Measurements from ENCODE around the gene STAT6.

Gene STAT6

DNA sequence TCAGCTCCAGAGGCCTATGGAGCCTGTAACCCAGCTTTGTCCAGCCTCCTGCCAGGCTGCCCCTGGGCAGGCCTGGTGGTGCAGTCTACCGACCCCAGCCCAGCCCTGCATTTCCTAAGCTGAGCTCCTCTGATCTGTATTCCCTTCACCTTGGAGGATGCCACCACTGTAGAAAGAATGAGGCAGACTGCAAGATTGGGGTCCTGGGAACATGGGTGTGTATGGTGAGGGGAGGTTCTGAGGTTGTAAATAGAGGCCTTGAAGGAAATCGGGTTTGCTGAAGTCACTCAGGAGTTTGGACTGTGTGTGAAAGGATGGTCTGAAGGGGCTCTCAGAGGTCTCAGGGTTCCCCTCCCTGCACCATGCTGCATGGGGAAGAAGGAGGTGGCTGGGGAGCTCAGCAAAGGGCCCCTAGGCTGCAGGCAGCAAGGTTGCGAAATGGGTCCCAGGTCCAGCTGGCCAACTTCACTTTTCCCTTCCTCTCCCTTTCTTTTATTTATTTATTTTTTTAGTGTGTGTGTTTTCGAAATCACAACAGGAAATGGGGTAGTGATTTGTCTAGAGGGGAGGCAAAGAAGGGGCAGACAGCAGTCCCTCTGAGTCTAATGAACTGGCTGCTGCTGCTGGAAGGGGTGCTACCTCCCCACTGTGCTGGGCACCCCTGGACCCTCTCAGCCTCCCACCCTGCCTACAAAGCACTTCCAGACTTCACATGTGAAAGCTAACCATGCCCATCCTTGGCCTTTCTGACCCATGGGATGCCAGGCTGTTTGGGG, 37.5 kb upstream of the STAT6 start:
- no peak for DNase-seq (ENCODE audit: extremely low read depth, insufficient read length)
- no peaks in the 10 kb centered on the region for H3K36me3 ChIP-seq (ENCODE audit: control insufficient read depth, insufficient read depth, low read length)
- H3K27me3 ChIP-seq (replicated peaks; ENCODE audit: control insufficient read depth, insufficient read depth, low read length) = no peaks in the 10 kb centered on the region
- TF ChIP-seq, protein P1, sequence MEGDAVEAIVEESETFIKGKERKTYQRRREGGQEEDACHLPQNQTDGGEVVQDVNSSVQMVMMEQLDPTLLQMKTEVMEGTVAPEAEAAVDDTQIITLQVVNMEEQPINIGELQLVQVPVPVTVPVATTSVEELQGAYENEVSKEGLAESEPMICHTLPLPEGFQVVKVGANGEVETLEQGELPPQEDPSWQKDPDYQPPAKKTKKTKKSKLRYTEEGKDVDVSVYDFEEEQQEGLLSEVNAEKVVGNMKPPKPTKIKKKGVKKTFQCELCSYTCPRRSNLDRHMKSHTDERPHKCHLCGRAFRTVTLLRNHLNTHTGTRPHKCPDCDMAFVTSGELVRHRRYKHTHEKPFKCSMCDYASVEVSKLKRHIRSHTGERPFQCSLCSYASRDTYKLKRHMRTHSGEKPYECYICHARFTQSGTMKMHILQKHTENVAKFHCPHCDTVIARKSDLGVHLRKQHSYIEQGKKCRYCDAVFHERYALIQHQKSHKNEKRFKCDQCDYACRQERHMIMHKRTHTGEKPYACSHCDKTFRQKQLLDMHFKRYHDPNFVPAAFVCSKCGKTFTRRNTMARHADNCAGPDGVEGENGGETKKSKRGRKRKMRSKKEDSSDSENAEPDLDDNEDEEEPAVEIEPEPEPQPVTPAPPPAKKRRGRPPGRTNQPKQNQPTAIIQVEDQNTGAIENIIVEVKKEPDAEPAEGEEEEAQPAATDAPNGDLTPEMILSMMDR (IDR thresholded peaks at IDR 0.05; ENCODE audit: insufficient read depth, low read length, poor library complexity, severe bottlenecking) = no peak
- H3K4me3 ChIP-seq (replicated peaks; ENCODE audit: low read depth, low read length) = no peak overlapping the region

DNA sequence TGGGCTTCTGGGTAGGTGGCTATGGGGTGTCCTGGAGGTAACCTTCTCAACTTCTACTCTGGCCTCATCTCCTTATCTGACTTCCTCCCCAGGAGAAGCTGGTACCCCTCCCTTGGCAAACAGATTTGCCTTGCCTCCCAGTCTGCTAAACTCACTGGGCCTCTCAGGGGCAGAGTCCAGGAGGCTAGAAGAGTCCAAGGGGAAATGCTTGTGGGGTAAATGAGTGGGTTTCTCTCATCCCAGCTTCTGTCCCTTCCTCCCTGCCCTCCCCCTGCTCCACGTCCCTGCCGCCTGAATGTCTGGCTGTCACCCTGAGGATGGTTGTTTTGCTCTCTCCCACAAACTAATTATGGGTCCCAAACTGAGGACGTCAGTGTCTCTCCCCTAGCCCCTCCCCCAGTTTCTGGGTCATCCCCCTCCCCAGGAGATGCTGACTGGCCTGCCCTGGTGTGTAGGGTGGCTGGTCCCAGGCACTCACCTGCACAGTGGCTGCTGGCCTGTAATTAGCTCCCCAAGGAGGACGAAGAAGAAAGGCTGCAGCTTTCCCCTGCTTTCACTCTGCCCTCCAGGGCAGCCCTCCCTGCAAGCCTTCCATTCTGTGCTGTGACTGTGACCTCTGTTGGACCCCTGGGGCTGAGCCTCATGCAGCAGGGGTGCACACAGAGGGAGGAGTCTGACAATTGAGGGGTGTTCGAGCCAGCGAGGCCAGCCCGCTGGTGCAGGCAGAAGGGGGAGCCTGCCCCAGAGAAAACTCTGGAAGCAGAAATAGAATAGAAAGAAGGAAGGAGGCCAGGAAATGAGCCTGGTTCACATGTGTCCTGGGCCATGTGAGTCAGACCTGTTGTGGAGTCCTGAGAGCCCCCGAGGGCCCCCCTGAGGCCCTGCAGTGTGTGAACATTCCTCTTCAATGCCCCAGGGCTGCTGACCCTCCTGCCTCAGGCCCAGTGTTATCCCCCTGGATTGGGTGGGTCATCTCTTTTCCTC, 36.1 kb upstream of the STAT6 start, which contains the start of gene LRP1-AS:
LRP1-AS (minus strand) TSS at position 659 of the 984 bp plus-strand sequence.
- Histone ChIP-seq H3K36me3 (ENCODE audit: control insufficient read depth, insufficient read depth, low read length) (no peaks in the 10 kb centered on the region), H3K27me3 (replicated peaks; ENCODE audit: control insufficient read depth, insufficient read depth, low read length) (no peaks in the 10 kb centered on the region), H3K4me3 (replicated peaks; ENCODE audit: low read depth, low read length) (no peak within 1 kb of the TSS)
- TF ChIP-seq, protein P1 (IDR thresholded peaks at IDR 0.05; ENCODE audit: insufficient read depth, low read length, poor library complexity, severe bottlenecking) = no peak
- DNase-seq (ENCODE audit: extremely low read depth, insufficient read length) = no peak

DNA sequence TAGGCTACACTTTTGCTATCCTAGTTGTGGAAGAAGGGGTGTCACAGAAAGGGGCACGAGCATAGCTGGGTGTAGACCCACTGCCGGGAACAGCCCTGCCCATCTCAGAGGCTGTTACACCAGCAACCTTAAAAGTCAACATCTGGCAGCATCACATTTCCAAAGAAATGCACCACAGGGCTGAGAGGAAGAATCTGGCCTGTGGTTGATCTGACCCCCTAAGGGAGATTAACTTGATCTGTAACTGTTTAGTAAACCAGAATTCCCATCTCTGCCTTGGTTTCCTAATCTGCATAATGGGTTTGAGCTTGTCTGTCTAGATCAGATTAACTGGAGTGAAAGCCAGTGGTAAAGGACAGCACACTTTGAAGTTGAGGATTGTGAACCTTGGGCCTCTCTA, 34.9 kb upstream of the STAT6 start:
- H3K36me3 ChIP-seq (ENCODE audit: control insufficient read depth, insufficient read depth, low read length) = no peaks in the 10 kb centered on the region
- H3K4me3 ChIP-seq (replicated peaks; ENCODE audit: low read depth, low read length) = no peak overlapping the region
- no peaks in the 10 kb centered on the region for H3K27me3 ChIP-seq (replicated peaks; ENCODE audit: control insufficient read depth, insufficient read depth, low read length)
- no peak for DNase-seq (ENCODE audit: extremely low read depth, insufficient read length)
- TF ChIP-seq, protein P1 (IDR thresholded peaks at IDR 0.05; ENCODE audit: insufficient read depth, low read length, poor library complexity, severe bottlenecking) = no peak

DNA sequence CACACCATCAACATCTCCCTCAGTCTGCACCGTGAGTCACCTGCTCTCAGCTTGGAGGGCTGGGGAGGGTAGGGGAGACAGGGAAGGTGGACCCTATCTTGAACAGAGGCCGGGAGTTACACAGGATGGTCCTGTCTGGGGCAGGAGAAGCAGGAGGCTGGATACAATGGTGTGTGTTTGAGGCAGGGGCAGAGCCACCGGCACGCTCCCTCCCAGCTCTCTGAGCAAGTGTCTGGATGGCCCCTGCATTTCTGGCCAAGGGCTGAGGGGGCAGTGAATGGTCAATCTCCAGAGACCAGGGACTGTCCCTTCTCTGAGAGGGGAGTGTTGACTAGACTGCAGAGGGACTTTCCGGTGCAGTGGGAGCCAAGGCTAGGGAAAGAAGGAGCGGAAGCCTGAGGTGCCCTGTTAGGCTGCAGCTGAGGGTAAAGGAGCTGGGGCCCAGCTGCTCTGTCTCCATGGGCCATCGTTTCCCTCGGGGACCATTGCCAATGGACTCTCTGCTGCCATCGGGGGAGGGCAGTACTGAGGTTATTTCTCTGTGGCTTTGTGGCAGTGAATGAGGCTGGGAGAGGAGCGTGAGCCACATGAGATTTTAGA, 34.4 kb upstream of the STAT6 start:
- H3K36me3 ChIP-seq (ENCODE audit: control insufficient read depth, insufficient read depth, low read length) = no peaks in the 10 kb centered on the region
- H3K27me3 ChIP-seq (replicated peaks; ENCODE audit: control insufficient read depth, insufficient read depth, low read length) = no peaks in the 10 kb centered on the region
- TF ChIP-seq, protein P1 (IDR thresholded peaks at IDR 0.05; ENCODE audit: insufficient read depth, low read length, poor library complexity, severe bottlenecking) = no peak
- no peak overlapping the region for H3K4me3 ChIP-seq (replicated peaks; ENCODE audit: low read depth, low read length)
- DNase-seq (ENCODE audit: extremely low read depth, insufficient read length) = no peak

DNA sequence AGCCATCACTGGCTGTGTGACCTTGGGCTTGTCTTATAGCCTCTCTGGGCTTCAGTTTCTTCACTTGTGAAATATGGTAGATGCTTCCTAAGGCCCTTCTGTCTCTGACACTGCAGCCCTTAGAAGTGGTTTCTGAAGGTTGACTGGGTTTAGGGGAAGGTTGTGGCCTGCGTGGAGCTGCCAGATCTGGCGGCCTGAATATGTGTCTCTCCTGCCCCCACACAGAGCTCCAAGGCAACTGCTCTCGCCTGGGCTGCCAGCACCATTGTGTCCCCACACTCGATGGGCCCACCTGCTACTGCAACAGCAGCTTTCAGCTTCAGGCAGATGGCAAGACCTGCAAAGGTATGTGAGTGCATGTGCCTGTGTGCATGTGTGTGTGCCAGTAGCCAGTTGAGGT, 32.3 kb upstream of the STAT6 start:
- TF ChIP-seq, protein P1 (IDR thresholded peaks at IDR 0.05; ENCODE audit: insufficient read depth, low read length, poor library complexity, severe bottlenecking) = no peak
- Histone ChIP-seq H3K36me3 (ENCODE audit: control insufficient read depth, insufficient read depth, low read length) (no peaks in the 10 kb centered on the region), H3K27me3 (replicated peaks; ENCODE audit: control insufficient read depth, insufficient read depth, low read length) (no peaks in the 10 kb centered on the region), H3K4me3 (replicated peaks; ENCODE audit: low read depth, low read length) (no peak overlapping the region)
- DNase-seq (ENCODE audit: extremely low read depth, insufficient read length) = no peak

All from GM06990 (cell line).